ENCODE data around the gene MCCD1. TPM values are rescaled to one million over a fixed set of nuclear protein-coding genes. Genes with fewer than 3 reads are reported as not detected.

MCCD1 gene
- total and polyA plus RNA-seq, 3 experiments from 2014 or later = not detected

GRCh38 chr6:31578184-31579118, 49.7 kb downstream of the MCCD1 start:
- H3K4me3 ChIP-seq (ENCODE audit: low read length) = no peak overlapping the region
- H3K4me1 ChIP-seq (ENCODE audit: insufficient read depth, low read length) = peaks cover 77% of the 10 kb centered on the region
- H3K9me3 ChIP-seq (ENCODE audit: low read length) = no peaks in the 10 kb centered on the region
- peaks cover 14 to 60% (median 16%) of the 10 kb centered on the region in 3 donors for H3K36me3 Mint-ChIP-seq
- peaks cover 5% of the 10 kb centered on the region for H3K36me3 ChIP-seq (ENCODE audit: insufficient read depth, low read length)
- H3K4me3 Mint-ChIP-seq = peak overlapping the region; percentile 98 to 100 (median 100)
- POLR2A ChIA-PET = interaction anchor here (1.4 to 7.6 kb wide), 5 partner anchors 8 to 19 kb away, joined by 7 to 91 read pairs (median 9); partner anchors contain the start of gene NCR3
- CTCF ChIA-PET = interaction anchor here (1.7 to 19.7 kb wide), 3 partner anchors 14 to 84 kb away, joined by 6 to 692 read pairs (median 576); partner anchors contain the start of genes ATP6V1G2, DDX39B, LST1 and LTA
- no peaks in the 10 kb centered on the region for H3K9me3 Mint-ChIP-seq
- peak overlapping the region; percentile 13 for H3K27ac ChIP-seq (ENCODE audit: low read depth, low read length)
- H3K27me3 ChIP-seq (ENCODE audit: insufficient read depth, low read length, poor library complexity, severe bottlenecking) = no peaks in the 10 kb centered on the region
- peaks cover 0 to 1% of the 10 kb centered on the region in 2 donors for H3K27me3 Mint-ChIP-seq
- H3K27ac Mint-ChIP-seq = peak overlapping the region; percentile 73 to 99 (median 92)
- DNase-seq = no peak
- peaks cover 78 to 89% (median 81%) of the 10 kb centered on the region in 3 donors for H3K4me1 Mint-ChIP-seq

- Histone ChIP-seq H3K4me3 (ENCODE audit: low read length) (no peak overlapping the region), H3K27ac (ENCODE audit: low read depth, low read length) (no peak overlapping the region), H3K27me3 (ENCODE audit: insufficient read depth, low read length, poor library complexity, severe bottlenecking) (no peaks in the 10 kb centered on the region), H3K4me1 (ENCODE audit: insufficient read depth, low read length) (peaks cover 77% of the 10 kb centered on the region), H3K36me3 (ENCODE audit: insufficient read depth, low read length) (peaks cover 5% of the 10 kb centered on the region), H3K9me3 (ENCODE audit: low read length) (no peaks in the 10 kb centered on the region)
- CTCF ChIA-PET = interaction anchor here (17.7 to 19.7 kb wide), 2 partner anchors 13 to 23 kb away, joined by 576 to 692 read pairs; partner anchors contain the start of genes ATP6V1G2, DDX39B, LST1 and LTA
- H3K9me3 Mint-ChIP-seq = no peaks in the 10 kb centered on the region
- peak overlapping the region; percentile 73 to 100 (median 94) for H3K27ac Mint-ChIP-seq
- no peak for DNase-seq
- H3K4me1 Mint-ChIP-seq = peaks cover 77 to 88% (median 81%) of the 10 kb centered on the region in 3 donors
- POLR2A ChIA-PET = interaction anchor here (2.1 to 7.6 kb wide), 4 partner anchors 9 to 20 kb away, joined by 9 to 91 read pairs (median 26); partner anchors contain the start of gene NCR3
- H3K27me3 Mint-ChIP-seq = no peaks in the 10 kb centered on the region
- H3K4me3 Mint-ChIP-seq = peak overlapping the region; percentile 98 to 100 (median 100)
- H3K36me3 Mint-ChIP-seq = peaks cover 14 to 60% (median 16%) of the 10 kb centered on the region in 3 donors
These were observed 50.4 kb downstream of the MCCD1 start for GRCh38 chr6:31579119-31579505.

Other genes with a start within 250 kb of the MCCD1 start
- 1,000 to 10,000 TPM; 3,705 to 3,812 TPM for gene HLA-B, start 171.8 kb upstream of the MCCD1 start, total RNA-seq
- gene HLA-B, start 171.8 kb upstream of the MCCD1 start, polyA plus RNA-seq = 8,337 TPM
- 10 to 100 TPM; 12.4 to 12.8 TPM for gene MICA, start 125.4 kb upstream of the MCCD1 start, total RNA-seq
- 8.2 TPM for gene MICA, start 125.4 kb upstream of the MCCD1 start, polyA plus RNA-seq
- gene MICB, start 30.8 kb upstream of the MCCD1 start, total RNA-seq = 10 to 100 TPM; 21.9 to 22.3 TPM
- gene MICB, start 30.8 kb upstream of the MCCD1 start, polyA plus RNA-seq = 12.0 TPM
- 100 to 1,000 TPM; 643 to 658 TPM for gene DDX39B, start 13.0 kb downstream of the MCCD1 start, total RNA-seq
- gene DDX39B, start 13.0 kb downstream of the MCCD1 start, polyA plus RNA-seq = 85.7 TPM
- gene ATP6V1G2, start 17.6 kb downstream of the MCCD1 start, total RNA-seq = 1 to 10 TPM in 1 of 2 experiments, under 1 TPM in 1; 0.94 to 2.0 TPM
- 1.4 TPM for gene ATP6V1G2, start 17.6 kb downstream of the MCCD1 start, polyA plus RNA-seq
- gene NFKBIL1, start 18.6 kb downstream of the MCCD1 start, total RNA-seq = 10 to 100 TPM; 13.5 to 13.8 TPM
- gene NFKBIL1, start 18.6 kb downstream of the MCCD1 start, polyA plus RNA-seq = 6.9 TPM
- 100 to 1,000 TPM; 839 to 854 TPM for gene LTA, start 43.3 kb downstream of the MCCD1 start, total RNA-seq
- gene LTA, start 43.3 kb downstream of the MCCD1 start, polyA plus RNA-seq = 23.3 TPM
- gene TNF, start 46.6 kb downstream of the MCCD1 start, total RNA-seq = 100 to 1,000 TPM; 207 to 215 TPM
- 7.9 TPM for gene TNF, start 46.6 kb downstream of the MCCD1 start, polyA plus RNA-seq
- gene LTB, start 53.5 kb downstream of the MCCD1 start, total RNA-seq = 100 to 1,000 TPM; 196 to 206 TPM
- 1,182 TPM for gene LTB, start 53.5 kb downstream of the MCCD1 start, polyA plus RNA-seq
- gene LST1, start 57.3 kb downstream of the MCCD1 start, total RNA-seq = 10 to 100 TPM; 22.0 to 22.4 TPM
- 49.6 TPM for gene LST1, start 57.3 kb downstream of the MCCD1 start, polyA plus RNA-seq
- 10 to 100 TPM; 22.4 to 26.3 TPM for gene NCR3, start 64.0 kb downstream of the MCCD1 start, total RNA-seq
- gene NCR3, start 64.0 kb downstream of the MCCD1 start, polyA plus RNA-seq = 328 TPM
- gene AIF1, start 86.3 kb downstream of the MCCD1 start, total RNA-seq = 10 to 100 TPM; 35.6 TPM
- 33.2 TPM for gene AIF1, start 86.3 kb downstream of the MCCD1 start, polyA plus RNA-seq
- gene PRRC2A, start 91.8 kb downstream of the MCCD1 start, total RNA-seq = 100 to 1,000 TPM; 251 to 263 TPM
- gene PRRC2A, start 91.8 kb downstream of the MCCD1 start, polyA plus RNA-seq = 9.3 TPM
- 100 to 1,000 TPM; 258 to 261 TPM for gene BAG6, start 123.7 kb downstream of the MCCD1 start, total RNA-seq
- 23.1 TPM for gene BAG6, start 123.7 kb downstream of the MCCD1 start, polyA plus RNA-seq
- 1 to 10 TPM; 2.4 to 3.3 TPM for gene APOM, start 126.9 kb downstream of the MCCD1 start, total RNA-seq
- 4.3 TPM for gene APOM, start 126.9 kb downstream of the MCCD1 start, polyA plus RNA-seq
- 10 to 100 TPM; 19.5 to 20.0 TPM for gene C6orf47, start 131.8 kb downstream of the MCCD1 start, total RNA-seq
- 37.0 TPM for gene C6orf47, start 131.8 kb downstream of the MCCD1 start, polyA plus RNA-seq
- 10 to 100 TPM; 46.2 to 46.4 TPM for gene GPANK1, start 136.0 kb downstream of the MCCD1 start, total RNA-seq
- 19.6 TPM for gene GPANK1, start 136.0 kb downstream of the MCCD1 start, polyA plus RNA-seq
- 100 to 1,000 TPM; 323 to 334 TPM for gene CSNK2B, start 137.1 kb downstream of the MCCD1 start, total RNA-seq
- gene CSNK2B, start 137.1 kb downstream of the MCCD1 start, polyA plus RNA-seq = 265 TPM
- gene LY6G5B, start 141.0 kb downstream of the MCCD1 start, total RNA-seq = 10 to 100 TPM; 19.1 to 21.2 TPM
- 0.64 TPM for gene LY6G5B, start 141.0 kb downstream of the MCCD1 start, polyA plus RNA-seq
- gene LY6G5C, start 152.1 kb downstream of the MCCD1 start, total RNA-seq = 1 to 10 TPM; 3.5 to 4.5 TPM
- gene LY6G5C, start 152.1 kb downstream of the MCCD1 start, polyA plus RNA-seq = 10.3 TPM
- 10 to 100 TPM; 37.0 to 41.0 TPM for gene ABHD16A, start 174.4 kb downstream of the MCCD1 start, total RNA-seq
- gene ABHD16A, start 174.4 kb downstream of the MCCD1 start, polyA plus RNA-seq = 45.5 TPM
- not detected for gene LY6G6F, start 177.9 kb downstream of the MCCD1 start, total RNA-seq
- not detected for gene LY6G6F, start 177.9 kb downstream of the MCCD1 start, polyA plus RNA-seq
- not detected for gene LY6G6D, start 186.4 kb downstream of the MCCD1 start, total RNA-seq
- not detected for gene LY6G6D, start 186.4 kb downstream of the MCCD1 start, polyA plus RNA-seq
- not detected for gene LY6G6C, start 192.8 kb downstream of the MCCD1 start, total RNA-seq
- not detected for gene LY6G6C, start 192.8 kb downstream of the MCCD1 start, polyA plus RNA-seq
- gene MPIG6B, start 194.4 kb downstream of the MCCD1 start, total RNA-seq = not detected
- gene MPIG6B, start 194.4 kb downstream of the MCCD1 start, polyA plus RNA-seq = 0.08 TPM
- 1 to 10 TPM; 4.1 to 4.9 TPM for gene DDAH2, start 200.3 kb downstream of the MCCD1 start, total RNA-seq
- 26.3 TPM for gene DDAH2, start 200.3 kb downstream of the MCCD1 start, polyA plus RNA-seq
- 100 to 1,000 TPM; 377 TPM for gene CLIC1, start 207.6 kb downstream of the MCCD1 start, total RNA-seq
- 657 TPM for gene CLIC1, start 207.6 kb downstream of the MCCD1 start, polyA plus RNA-seq
- gene MSH5, start 211.0 kb downstream of the MCCD1 start, total RNA-seq = 10 to 100 TPM; 36.4 to 39.8 TPM
- gene MSH5, start 211.0 kb downstream of the MCCD1 start, polyA plus RNA-seq = 2.0 TPM
- 1 to 10 TPM; 6.1 to 7.0 TPM for gene SAPCD1, start 233.7 kb downstream of the MCCD1 start, total RNA-seq
- gene SAPCD1, start 233.7 kb downstream of the MCCD1 start, polyA plus RNA-seq = not detected
- 1 to 10 TPM; 1.4 to 1.7 TPM for gene VWA7, start 248.4 kb downstream of the MCCD1 start, total RNA-seq
- gene VWA7, start 248.4 kb downstream of the MCCD1 start, polyA plus RNA-seq = 2.5 TPM

Measured in CD8-positive, alpha-beta memory T cell (primary cell).